Head of caudate nucleus (tissue), 42 donors: ENCODE measurements around the gene FGF22.
A peak's percentile ranks its signal among the peaks of the same experiment; 100 is the strongest.
"Not testable (repeated sequence)": the region's sequence is repeated elsewhere in the genome, so short reads cannot be mapped to it uniquely, and the experiment has no call there.

ENCODE experiments used
- DNase-seq, 42 donors: peaks; one replicate each; pipeline versions ENCODE4 v3.0.0 to v3.0.0-alpha.2; 2020 to 2021; ENCODE audit warnings: mixed read lengths in 7 of 42
- intact Hi-C: fragments of 100-400 bp; cut with DNase I; formaldehyde crosslinking; loops from one replicate; pipeline ENCODE4 v1.15.0; 2022

Gene FGF22

DNA sequence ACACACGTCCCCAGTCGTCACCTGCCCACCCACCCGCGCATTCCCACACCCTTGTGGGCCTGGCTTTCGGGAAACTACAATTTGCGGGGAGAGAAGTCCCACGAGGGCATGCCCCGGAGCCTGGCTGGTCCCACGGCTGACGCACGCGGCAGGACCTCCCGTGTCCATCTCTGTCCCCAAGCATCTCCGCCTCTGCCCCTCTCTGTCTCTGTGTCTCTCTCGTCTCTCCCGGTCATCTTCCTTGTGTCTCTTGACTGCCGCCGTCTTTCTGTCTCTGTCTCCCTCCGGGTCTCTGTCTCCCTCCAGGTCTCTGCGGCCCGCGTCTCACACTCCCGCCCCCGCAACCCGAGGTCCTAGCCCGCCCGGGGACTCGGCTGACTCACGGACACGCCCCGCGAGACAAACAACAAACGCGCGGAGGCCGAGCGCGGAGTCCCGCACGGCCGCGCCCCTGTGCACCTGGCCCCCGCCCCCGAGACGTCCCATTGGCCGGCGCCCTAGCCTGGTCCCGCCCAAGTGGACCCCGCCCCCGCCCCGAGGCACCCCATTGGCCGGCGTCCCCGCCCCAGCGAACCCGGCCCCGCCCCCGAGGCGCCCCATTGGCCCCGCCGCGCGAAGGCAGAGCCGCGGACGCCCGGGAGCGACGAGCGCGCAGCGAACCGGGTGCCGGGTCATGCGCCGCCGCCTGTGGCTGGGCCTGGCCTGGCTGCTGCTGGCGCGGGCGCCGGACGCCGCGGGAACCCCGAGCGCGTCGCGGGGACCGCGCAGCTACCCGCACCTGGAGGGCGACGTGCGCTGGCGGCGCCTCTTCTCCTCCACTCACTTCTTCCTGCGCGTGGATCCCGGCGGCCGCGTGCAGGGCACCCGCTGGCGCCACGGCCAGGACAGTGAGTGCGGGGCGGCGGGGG lies at the start of gene FGF22:
FGF22 (plus strand) TSS at position 627 of the 908 bp plus-strand sequence; CDS start at position 674, 47 bp downstream.
- intact Hi-C loops, result no loop called here
- DNase-seq, result peak; percentile 79 to 98 (median 95)

DNA sequence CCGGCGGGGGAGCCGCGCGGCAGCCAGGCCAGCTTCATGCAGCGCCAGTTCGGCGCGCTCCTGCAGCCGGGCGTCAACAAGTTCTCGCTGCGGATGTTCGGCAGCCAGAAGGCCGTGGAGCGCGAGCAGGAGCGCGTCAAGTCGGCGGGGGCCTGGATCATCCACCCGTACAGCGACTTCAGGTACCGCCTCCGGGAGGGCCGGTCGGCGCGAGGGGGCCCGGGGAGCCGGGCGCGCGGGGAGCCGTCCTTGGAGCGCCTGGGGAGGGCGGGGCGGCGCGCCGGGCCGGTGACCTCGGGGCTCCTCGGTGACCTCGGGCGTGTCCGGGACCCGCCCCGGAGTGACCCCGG lies 49.3 kb upstream of the FGF22 start:
- intact Hi-C loops, result no loop called here
- peak in 8 of 42 donors; percentile 31 to 65 (median 50) for DNase-seq

DNA sequence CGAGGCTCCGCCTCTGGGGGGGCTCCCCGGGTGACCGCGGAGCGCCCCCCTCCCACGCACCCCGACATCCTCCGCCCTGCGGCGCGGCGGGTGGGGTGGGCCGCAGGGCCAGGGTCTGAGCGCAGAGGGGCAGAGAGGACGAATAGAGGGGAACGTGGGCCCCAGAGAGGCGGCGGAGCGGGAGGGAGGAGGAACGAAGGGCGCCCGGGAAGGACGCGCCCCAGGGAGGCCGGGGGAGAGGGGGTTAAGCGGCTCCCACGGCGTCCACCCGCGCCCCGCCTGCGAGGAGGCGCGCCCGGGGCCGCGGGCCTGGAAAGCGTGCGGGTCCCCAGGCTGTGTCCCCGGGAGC lies 49.0 kb upstream of the FGF22 start:
- DNase-seq, result peak in 1 of 42 donors; percentile 41
- intact Hi-C loops, result no loop called here

DNA sequence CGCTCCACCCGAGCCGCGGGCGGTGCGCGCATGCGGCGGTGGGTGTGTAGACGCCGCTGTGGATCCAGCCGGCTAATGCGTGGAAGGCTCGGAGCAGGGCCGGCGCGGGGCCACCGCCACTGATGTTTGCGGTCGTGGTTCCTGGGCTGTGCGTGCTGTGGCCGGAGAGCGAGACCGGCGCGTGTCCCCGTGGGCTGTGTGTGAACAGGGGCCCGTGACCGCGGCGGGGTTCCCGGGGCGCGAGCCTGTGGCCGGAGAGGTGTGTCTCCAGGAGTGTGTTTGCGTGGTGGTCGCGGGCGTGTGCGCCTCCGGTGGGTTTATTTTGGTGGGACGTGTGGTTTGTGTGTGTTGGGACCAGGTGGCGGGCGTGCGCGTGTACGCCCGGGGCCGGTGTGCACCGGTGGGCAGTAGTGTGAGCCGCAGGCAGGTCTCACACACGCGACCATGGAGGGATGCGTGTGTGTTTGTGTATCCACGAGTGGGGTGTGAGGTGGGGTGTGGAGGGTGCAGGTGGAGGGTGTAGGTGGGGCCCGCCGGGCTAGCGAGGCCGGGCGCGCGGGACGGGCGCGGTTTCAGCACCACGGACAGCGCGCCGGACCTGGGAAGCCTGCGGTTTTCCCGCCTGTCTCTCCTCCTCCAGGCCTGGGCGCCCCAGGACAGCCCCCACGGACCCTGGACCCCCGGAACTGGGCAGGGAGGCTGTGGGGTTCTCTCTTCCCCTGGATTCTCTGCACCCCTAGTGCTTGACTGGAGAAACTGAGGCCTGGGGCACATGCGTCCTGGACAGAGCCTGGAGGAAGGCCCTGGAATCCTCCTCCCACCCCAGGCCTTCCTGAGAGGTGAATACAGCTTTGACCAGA lies 48.4 kb upstream of the FGF22 start:
- intact Hi-C loops, result no loop called here
- peak in 19 of 42 donors; percentile 37 to 81 (median 58) for DNase-seq

DNA sequence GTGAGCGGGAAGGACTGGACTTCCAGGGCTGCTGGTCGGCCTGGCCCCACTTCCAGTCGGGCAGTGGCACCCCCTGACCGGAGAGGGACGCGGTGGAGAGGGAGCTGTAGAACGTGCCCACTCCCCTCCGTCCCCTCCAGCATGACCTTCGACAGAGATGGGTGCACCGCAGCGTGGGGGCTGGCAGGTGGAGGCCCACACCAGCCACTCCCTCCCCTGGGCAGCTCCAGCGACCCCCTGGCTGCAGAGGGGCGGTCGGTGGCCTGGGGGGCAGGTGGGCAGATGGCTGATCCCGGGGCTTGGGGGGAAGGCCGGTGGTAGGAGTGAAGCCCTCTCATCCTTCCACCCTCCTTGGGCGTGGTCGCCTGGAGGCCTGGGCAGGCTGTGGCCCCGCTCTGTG lies 47.6 kb upstream of the FGF22 start:
- intact Hi-C loops, result no loop called here
- DNase-seq, result no peak

DNA sequence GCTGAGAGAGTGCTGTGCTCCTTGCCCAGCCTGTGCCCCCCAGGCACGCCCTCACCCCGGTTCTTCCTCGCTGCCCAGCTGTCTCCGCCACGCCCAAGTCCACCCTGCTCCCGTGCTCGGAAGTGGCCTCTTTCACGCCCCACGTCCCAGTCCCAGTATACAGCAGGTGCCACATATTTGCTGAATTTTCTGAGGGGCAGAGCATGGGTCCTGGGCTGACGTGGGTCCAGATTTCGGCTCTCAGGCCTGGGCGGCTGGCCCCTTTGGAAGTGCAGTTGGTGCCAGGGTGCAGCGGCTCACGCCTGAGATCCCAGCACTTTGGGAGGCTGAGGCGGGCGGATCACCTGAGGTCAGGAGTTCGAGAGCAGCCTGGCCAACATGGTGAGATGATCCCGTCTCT lies 46.6 kb upstream of the FGF22 start:
- no peak for DNase-seq
- intact Hi-C loops, result no loop called here

DNA sequence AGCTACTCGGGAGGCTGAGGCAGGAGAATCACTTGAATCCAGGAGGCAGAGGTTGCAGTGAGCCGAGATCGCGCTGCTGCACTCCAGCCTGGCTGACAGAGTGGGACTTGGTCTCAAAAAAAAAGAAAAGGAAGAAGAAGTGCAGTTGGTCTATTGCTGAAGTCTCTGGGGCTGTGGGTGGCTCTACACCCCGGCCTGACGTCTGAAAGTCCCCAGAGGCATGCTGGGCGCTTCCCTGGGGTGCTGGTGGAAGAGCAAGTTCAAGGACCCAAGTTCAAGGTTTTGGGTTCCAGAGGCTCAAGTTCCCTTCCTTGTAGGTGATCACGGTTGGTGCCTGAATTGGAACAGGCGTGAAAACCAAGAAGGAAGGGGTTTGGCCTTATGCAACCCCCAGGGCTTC lies 46.2 kb upstream of the FGF22 start:
- intact Hi-C loops, result no loop called here

DNA sequence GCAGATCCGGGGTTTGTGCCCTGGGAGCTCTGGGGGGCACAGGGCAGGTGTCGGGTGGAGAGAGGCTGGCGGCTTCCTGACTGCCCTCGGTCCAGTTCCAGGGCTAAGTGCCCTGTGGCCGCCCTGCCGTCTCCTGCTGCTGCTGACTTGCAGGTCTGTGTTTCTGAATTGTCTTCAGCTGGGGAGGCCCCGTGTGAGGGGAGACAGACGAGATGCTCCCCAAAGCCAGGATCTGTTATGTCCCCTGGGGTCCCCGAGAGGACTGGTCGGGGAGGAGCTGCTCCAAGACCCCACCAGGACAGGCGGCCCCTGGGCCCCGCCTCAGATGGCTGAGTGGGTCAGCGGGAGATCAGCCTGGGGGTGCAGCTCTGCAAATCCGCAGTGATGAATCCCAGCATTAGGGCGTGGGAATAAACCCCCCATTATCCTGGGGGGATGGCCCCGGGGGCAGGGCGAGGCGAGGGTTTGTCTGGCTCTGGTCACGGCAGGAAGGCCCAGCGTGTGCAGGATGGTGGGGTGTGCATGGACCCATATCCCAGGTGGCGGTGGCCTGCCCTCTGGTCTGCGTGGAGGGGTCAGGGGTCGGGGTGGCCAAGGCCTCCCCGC lies 45.3 kb upstream of the FGF22 start:
- intact Hi-C loops, result no loop called here
- no peak for DNase-seq

More for the DNA sequence above, 46.2 kb upstream of the FGF22 start:
- no peak for DNase-seq

DNA sequence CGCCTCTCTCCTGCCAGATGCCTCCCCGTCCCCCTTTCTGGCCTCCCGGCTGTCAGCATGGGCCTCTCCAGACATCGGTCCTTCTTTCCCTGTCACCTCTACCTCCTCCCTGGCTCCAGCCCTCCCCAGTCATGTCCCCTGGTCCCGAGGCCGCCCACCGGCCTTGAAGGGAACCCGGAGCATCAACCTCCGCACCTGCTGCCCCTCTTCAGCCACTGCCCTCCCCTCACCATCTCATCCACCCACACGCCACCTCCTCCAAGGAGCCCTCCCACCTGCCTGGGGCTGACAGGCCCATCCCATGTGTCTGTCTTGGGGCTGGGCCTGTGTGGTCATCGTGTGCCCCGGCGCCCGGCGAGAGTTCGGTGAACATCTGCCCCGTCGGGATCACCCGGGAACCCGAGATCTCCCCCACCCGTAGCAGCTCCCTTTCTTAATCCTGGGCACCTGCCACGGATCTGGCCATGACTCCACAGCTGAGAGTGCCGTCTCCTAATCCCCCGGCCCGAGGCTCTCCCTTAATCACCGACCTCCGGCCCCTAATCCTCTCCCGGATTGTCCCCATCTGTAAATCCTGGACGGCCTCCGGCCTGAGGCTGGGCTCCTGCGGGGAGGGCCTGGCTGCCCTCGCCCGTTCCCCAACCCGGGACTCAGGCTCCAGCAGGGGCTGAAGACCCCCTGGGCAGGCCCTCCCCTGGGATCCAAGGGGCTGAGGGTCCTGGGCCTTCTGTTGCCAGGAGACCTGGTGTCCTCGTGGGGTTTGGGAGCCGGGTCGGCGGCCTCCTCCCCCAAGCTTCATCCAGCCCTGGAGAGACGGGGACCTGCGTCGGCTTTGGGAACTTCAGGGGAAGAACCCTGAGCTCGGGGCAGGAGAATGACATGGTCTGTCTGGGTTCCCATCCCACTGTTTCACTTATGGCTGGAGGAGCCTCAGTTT lies 44.1 kb upstream of the FGF22 start:
- DNase-seq, result no peak
- intact Hi-C loops, result no loop called here

DNA sequence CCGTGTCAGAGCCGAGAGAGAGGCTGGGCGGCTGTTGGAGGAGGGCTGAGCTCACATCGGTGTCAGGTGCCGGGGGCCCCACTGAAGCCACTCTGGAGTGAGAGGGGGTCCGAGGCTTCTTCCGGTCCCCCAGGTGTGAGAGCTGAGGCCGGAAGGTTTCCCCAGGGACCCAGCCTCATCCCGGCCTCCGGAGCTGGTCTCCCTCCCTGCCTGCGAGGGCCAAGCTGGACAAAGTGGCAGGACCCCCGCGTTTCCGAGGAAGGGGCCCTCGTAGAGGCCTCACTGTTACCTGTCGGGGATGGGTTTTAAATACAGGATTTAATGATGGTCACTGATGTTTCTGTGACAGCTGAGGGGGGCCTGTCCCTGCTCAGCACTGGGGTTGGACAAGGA lies 43.4 kb upstream of the FGF22 start:
- intact Hi-C loops, result no loop called here
- DNase-seq, result no peak

DNA sequence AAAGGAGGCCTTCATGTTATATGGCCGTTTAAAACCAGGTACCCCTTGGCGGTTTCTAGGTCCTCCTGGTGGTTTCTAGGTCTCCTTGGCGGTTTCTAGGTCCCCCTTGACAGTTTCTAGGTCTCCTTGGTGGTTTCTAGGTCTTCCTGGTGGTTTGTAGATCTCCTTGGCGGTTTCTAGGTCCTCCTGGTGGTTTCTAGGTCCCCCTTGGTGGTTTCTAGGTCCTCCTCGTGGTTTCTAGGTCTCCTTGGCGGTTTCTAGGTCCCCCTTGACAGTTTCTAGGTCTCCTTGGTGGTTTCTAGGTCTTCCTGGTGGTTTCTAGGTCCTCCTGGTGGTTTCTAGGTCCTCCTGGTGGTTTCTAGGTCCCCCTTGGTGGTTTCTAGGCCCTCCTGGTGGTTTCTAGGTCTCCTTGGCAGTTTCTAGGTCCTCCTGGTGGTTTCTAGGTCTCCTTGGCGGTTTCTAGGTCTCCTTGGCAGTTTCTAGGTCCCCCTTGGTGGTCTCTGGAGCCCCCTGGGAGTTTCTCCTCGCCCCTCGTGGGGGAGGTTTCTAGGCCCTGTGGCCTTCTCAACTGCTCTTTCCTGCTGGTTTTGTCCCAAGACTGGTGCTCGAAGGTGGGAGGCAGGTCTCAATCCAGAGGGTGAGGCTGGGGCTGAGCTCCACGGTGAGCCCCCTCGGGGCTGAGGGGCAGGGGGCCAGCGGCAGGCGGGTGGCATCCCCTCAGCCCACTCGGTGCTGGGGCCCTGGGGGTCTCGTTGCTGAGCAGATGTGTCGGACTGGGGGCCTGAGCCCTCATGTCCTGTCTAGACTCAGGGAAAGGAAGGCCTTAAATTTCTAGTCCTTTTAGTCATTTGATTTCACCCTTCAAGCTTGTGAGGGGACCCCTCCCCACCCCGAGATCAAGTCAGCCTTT lies 42.0 kb upstream of the FGF22 start:
- DNase-seq, result no peak

DNA sequence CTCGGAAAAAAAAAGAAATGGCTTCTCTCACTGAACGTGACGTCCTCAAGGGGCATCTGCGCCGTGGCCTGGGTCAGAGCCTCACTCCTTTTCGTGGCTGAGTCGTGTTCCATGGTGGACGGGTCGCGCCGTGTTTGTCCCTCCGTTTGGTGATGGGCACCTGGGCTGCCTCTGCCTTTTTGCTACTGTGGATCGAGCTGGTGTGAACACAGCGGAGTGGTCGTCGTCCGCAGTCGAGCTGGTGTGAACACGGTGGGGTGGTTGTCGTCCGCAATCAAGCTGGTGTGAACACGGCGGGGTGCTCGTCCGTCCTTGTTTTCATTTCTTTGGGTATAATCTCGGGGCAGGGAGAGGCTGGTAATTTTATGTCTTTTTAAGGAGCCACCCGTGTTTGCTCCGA lies 38.4 kb upstream of the FGF22 start:
- no peak for DNase-seq
- intact Hi-C loops, result no loop called here

More for the DNA sequence above, 42.0 kb upstream of the FGF22 start:
- intact Hi-C loops, result no loop called here

DNA sequence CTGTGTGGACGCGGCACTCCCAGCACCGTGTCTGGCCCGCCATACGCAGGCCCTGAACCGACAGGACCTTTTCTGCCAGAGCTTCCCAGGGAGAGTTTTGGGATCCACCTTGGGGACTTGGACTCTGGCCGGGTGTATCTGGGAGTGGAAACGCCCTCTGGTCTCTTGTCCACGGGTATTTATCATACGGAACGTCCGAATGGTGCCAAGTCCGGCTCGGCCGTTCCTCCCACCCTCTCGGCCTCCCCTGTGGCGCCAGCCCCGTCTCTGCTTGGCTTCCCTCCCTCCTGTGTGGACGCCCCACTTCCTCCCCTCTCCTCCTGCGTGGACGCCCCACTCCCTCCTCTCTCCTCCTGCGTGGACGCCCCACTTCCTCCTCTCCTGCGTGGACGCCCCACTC lies 37.9 kb upstream of the FGF22 start:
- intact Hi-C loops, result no loop called here
- no peak for DNase-seq

DNA sequence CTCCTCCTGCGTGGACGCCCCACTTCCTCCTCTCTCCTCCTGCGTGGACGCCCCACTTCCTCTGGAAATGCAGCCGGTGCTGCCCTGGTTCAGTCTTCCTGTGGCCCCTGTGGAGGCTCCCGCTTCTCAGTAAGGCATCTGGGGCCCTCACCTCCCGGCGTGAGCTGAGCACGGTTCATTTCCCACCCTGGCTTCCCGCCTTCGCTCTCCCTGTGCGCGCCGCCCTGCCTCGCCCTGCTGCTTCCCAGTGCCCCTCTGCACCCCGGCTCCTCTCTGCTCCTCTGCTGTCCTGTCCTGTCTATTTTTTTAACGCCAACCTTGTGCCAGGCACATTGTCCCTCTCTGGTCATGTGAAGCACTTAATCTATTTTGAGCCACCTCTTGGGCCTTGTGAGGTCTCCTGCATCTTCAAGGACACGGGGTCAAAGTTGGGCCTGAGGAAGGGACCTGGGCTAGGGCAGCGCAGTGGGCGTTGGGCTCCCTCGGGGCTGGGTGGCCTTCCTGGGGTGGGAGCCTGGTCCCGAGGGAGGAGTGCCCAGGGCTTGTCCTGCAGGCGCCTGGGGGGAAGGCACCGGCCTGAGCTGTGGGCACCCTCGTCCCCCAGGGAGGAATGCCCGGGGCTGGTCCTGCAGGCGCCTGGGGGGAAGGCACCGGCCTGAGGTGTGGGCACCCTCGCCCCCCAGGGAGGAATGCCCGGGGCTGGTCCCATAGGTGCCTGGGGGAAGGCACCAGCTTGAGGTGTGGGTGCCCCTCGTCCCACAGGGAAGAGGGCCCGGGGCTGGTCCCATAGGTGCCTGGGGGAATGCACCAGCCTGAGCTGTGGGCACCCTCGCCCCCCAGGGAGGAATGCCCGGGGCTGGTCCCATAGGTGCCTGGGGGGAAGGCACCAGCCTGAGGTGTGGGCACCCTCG lies 37.0 kb upstream of the FGF22 start:
- DNase-seq, result no peak
- intact Hi-C loops, result no loop called here

DNA sequence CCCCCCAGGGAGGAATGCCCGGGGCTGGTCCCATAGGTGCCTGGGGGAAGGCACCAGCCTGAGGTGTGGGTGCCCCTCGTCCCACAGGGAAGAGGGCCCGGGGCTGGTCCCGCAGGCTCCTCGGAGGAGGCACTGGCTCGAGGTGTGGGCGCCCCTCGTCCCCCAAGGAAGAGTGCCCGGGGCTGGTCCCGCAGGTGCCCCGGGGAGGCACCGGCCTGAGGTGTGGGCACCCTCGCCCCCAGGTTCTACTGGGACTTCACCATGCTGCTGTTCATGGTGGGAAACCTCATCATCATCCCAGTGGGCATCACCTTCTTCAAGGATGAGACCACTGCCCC lies 36.4 kb upstream of the FGF22 start:
- DNase-seq, intact Hi-C loops: not testable (repeated sequence)

DNA sequence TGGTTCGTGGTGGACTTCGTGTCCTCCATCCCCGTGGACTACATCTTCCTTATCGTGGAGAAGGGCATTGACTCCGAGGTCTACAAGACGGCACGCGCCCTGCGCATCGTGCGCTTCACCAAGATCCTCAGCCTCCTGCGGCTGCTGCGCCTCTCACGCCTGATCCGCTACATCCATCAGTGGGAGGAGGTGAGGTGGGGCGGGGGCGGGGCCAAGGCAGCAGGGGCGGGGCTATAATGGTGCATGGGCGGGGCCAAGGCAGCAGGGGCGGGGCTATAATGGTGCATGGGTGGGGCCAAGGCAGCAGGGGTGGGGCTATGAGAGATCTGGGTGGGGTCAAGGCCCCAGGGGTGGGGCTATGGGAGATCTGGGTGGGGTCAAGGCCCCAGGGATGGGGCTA lies 35.9 kb upstream of the FGF22 start:
- intact Hi-C loops, DNase-seq: not testable (repeated sequence)

DNA sequence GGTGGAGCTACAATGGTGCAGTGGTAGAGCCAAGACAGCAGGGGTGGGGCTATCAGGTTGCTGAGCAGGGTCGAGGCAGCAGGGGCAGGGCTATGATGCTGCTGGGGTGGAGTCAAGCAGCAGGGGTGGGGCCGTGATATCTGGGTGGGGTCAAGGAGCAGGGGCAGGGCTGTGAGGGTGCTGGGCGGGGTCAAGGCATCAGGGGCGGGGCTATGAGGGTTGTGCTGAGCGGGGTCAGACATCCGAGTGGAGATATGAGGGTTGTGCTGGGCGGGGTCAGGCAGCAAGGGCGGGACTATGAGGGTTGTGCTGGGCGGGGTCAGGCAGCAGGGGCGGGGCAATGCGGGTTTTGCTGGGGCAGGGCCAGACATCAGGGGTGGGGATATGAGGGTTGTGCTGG lies 35.3 kb upstream of the FGF22 start:
- intact Hi-C loops, result no loop called here

More for the DNA sequence above, 35.3 kb upstream of the FGF22 start:
- DNase-seq, result no peak
